Stimulated activated CD8-positive, alpha-beta memory T cell treated with anti-CD3 and anti-CD28 coated beads, Interleukin-2, amount 100 ng/mL, for 1 hour (primary cell): ENCODE measurements around the gene DENND1A.

Experiments used
- DNase-seq, 2 donors: peaks; one replicate each; pipeline ENCODE4 v3.0.0-alpha.2; 2020; ENCODE audit warnings: low read depth in 2 of 2

The DENND1A gene

DNA sequence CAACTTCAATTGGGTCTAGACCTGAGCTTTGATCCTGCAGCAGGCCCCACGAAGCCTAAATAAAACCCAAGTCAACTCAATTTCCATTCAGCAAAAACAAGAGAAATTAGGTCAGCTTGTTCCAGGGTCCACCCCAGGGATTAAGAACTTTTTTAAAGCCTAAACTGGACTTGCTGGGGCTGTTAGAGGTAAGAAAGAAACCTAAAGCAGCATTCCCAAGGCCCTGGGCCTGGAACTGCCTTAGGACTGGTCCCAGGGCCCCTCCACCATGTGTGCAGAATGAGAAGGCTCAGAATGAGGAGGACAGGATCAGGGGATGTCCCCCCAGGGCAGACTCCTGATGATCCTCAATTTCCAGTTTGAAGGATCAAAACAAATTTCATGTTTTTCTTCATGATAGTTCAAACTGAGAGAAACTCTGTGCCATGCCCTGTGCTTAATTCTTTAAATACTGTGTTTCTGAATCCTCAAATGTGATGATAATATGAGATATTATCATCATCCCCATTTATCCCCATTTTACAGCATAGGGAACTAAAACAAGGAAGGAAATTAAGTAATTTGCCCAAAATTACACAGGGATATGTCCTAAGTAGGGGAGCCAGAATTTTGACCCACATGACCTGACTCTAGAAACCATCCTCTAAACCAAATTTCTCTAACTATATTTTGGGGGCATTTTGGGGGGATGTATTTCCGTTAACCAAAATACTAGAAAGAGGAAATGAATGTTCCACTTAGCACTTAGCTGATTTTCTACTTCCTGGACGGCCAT is 64.5 kb downstream of the DENND1A start:
- DNase-seq = no peak

DNA sequence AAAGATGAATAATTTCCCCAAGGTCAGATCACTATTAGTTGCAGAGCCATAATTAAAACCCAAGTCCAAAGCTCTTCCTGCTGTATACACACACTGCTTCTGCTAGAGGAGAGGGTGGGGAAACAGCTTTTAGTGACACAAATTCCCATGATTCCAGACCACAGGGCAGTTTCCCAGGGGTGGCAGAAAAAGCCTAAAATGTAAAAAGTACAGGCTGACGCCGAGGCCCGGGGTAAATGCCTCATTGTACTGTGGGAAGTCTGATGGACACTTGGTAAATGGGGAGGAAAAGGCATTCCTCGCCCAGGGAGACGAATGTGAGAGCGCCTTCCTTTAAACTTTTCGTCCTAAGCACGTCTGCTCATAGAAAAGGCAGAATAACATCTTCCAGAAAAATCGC is 65.7 kb downstream of the DENND1A start:
- DNase-seq = no peak

DNA sequence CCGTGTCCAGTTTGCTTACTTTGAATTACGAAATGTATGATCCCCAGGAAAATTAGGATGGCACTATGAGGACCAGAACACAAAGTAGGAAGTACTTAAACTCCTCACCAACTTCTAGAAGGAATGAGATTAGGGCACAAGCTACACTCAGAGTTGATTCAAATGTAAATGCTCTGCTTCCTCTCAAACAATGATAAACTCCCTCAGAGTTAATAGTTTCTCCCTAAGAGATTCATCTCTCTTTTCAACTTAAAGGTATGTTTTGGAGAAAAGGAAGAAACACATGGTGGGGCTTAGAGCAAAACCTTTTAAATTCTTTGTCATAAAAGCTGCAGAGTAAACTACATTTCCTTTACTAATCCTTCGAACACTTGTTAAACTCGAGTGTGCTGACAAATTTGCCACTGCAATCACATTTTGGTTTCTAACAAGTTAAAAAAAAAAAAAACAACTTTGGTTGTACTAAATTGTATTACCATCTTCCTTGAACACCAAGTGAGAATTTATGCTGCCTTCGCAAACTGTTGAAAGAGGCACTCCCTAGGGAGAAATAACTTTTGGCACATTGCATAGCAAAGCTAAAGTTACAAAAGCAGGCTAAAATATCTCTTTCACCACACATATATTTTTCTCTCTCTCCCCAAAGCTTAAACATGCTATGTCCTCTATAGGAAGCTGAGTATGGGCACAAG is 66.6 kb downstream of the DENND1A start:
- no peak for DNase-seq

DNA sequence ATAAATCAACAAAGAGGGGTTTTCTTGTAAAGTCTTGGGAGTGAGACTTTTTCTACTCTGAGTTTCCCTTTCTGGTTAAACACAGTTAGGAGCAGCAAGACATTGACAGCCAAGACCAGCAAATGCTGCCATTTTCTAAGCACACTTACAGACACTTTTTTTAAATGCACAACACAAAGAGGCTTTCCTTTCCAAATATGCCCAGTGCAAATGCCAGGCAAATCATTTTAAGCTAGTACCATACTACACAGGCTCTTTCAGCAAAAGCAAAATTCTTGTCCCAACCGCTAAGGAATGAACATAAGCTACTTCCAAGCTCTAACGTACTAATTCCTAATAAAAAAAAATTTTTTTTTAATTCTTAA is 68.2 kb downstream of the DENND1A start:
- DNase-seq = no peak

DNA sequence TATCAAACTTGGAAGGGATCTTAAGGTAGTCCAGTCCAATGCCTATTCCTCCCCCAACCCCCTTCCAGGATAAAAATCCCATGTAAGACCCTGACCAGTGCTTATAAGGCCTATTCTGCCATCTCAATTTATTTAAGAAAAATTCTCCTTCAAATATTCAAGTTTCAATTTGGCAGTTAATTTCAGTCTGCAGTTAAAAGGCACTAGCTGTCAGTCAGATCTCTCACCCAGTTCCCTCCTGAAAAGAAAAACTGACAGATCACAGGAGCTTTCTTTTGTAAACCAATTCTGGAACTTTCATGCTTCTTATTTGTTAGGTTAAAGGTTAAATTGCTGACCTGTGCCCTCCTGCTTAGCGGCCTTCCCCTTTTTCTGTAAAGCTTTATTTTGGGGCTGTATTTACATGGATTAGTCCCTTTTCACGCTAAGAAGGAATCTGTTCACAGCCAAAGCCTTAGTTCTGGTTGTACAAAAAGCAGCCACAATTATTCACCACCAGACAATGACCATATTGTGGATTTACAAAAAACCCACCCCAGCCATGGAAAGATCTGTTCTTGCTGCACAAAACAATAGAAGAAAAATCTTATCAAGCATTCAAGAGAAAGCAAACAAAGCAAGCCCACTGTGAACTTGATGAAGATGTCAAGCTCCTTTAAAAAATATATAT is 68.7 kb downstream of the DENND1A start:
- DNase-seq = no peak

DNA sequence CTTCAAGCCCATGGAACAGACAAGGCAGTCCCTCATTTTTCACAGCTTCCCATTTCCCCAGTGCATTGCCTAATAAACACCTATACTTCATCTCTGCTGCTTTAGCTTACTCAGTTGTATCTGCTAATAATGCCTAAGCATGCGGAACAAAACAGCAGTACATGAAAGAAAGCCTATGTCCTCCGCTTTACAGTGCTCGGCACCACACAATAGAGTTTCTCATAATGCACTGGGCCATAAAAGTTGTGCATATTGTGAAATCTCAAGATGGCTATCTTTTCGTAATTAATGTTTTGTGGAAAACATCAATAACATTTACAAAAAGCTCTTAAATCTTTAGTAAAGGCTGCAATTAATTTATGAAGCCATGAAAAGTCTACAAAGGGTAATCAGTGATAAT is 69.3 kb downstream of the DENND1A start:
- DNase-seq = no peak

DNA sequence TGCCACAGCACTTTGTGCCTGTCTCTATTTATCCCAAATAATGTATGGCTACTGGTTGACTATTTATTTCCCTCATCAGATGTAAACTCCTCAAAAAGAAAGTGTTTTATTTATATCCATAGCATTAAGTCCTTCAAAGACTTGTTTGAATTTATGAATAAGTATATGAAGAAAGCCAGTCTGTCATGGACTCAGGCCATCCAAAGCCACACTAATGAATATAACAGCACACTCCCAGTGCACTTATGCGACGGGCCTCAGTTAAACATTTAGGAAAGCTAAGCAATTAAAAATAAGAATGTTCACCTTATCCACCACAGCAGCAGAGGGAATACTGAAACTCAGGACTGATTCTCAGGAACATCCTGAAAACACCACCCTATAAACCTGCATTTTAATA is 77.5 kb downstream of the DENND1A start:
- no peak for DNase-seq

DNA sequence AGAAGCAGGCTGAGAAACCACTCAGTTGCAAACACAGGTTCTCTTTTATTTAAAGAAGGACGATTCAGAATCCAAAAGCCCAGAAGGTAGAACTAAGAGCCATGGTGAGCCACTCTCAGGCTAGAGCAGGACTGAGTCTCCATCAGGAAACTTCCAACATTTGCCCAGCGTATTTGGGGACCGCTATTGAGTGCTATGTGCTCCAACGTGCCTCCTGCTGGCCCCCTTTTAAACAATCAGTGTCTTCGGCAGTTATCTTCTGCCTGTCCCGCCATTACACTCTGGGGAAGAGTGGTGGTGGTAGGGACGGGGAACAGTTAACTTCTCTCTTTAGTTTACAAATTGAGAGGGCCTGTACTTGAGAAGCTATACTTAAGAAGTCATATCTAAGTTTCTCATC is 78.1 kb downstream of the DENND1A start:
- DNase-seq = no peak

DNA sequence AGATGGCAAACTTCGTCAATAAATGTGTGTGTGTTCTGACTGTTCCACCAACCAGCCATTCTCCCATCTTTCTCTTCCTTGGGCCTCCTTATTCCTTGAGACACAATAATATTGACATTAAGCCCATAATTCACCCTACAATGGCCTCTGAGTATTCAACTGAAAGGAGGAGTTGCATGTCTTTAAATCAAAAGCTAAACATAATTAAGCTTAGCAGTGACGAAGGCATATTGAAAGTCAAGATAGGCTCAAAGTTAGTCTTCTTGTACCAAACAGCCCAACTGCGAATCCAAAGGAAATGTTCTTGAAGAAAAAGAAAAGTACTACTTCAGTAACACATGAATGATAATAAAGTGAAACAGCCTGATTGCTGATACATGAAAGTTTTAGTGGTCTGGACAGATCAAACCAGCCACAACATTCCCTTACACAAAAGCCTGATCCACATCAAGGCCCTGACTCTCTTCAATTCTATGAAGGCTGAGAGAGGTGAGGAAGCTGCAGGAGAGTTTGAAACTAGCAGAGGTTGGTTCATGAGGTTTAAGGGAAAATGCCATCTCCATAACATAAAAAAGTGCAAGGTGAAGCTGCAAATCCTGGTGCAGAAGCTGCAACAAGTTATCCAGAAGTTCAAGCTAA is 81.4 kb downstream of the DENND1A start:
- DNase-seq = no peak

DNA sequence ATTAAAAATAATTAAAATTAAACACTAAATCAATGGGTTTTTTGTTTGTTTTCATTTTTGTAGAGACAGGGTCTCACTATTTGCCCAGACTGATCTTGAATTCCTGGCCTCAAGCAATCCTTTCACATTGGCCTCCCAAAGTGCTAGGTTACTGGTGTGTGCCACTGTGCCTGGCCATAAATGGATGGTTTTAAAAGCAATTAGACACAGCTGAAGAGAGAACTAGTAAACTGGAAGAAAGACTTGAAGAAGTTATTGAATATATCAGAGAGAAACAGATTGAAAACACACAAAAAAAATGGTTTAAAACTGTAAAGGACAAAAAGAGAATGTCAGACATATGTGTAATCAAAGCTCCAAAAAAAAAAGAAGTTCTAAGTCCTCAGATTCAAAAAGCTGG is 83.0 kb downstream of the DENND1A start:
- no peak for DNase-seq

DNA sequence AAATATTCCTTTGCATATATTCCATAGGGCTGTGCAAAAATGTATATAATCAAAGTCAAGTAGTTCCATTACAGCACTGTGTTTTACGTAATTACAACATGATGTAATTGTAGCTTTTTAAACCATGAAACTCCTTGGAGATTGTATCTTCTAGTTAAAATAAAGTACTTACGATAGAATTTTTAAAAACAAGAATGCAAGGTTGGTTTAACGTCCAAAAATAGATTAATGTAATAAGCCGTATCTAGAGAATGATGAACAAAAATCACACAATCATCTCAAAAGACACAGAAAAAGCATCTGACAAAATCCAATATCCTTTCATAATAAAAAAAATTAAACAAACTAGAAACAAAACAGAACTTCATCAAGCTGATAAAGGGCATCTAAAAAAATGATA is 86.2 kb downstream of the DENND1A start:
- DNase-seq = no peak

DNA sequence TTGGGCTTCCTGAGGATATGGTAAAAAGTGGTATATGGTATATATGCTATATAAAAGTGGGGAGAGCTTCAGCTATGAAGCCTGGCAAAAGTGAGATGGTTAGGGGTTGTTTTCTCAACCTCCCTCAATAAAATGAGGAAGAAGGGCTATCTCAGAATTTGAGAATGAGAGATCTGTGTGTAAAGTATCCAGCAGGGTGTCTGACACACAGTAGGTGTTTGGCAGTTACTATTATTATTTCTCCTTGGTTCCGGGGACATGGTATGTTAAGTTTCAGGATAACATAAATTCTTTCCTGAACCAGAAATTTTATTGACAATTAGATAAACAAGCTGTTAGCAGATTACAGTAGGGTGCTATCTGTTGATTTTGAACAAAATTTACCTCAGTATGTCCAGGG is 94.1 kb downstream of the DENND1A start:
- no peak for DNase-seq

DNA sequence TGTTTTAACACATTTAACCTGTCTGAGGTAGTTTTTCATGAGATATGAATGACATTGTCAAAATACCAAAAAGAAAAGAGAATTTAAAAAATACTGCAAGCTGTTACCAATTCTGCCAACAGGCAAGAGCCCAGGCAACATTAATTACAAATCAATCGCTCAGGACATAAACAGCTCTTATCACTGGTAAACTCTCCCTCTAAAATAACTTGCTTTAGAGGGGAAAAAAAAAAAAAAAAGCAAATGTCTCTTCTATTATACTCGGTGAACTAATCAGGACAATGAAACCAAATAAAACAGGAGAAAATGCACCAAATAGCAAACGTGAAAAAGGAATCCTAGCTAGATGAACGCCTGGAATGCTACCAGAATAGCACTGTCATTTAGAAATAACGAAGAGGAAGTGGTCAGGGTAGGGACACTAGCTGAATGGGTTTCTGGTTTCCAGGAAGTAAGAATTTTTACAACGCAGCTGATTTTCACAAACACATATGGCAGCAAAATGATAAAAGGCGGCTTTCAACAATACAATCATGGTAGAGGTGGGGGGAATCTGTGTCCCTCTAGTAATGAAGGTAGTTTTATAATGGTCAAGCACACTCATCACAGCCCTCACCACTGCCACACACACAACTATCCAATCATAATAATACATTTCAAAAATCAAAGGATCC is 94.9 kb downstream of the DENND1A start:
- no peak for DNase-seq

DNA sequence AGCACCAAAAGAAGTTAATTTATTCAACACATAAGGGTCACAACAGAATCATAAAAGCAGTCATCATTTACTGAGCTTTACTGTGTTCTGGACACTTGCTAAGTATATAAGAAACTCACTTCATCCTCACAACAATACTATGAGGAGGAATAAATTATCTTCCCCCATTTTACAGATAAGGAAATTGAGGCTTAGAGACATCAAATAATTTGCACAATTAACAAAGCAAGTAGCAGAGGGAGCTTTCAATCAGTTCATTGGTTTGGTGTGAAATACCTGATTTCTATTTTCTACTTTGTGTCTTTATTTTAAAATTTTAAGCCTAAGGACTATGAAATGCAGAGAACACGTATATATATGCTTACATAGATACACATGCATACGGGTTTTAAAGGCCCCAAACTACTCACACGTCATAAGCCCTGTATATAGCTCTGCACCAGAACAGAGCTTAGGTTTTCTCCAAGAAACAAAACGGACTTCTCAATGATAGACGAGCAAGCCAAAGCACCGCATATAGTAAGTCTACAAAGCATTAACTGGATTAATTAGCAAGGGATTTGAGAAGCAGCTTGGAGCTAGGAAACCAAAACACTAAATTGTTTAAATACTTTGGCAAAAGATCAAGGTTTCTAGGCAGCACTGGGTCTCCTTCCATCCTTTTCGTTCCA is 95.6 kb downstream of the DENND1A start:
- no peak for DNase-seq

DNA sequence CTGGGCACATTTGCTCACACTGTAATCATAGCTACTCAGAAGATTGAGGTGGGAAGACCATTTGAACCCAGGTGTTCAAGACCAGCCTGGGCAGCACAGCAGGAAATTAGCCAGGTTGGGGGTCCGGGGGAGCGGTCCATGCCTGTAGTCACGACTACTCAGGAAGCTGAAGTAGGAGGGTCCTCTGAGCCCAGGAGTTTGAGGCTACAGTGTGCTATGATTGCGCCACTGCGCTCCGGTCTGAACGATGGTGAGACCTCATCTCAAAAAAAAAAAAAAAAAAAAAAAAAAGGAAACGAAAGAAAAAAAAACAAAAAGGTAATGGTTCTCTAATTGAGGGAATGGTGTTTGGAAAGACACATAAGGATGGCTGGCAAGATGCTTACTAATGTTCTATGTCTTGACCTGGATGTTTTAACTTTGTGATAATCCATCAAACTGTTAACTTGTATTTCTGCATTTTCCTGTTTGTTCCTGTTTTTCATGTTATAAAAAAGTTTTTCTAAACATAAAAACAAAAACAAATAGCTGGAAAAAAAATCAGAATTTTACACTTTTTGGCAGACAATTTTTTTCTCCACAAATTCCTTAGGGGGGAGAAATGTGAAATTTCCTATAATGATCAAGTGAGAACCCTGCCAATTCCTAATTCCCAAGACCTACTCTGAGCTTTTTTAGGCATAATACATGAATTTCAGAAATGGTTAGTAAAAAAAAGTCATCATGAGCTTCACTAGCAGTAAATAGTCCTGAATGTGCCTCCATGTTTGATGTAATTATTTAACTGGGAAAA is 96.9 kb downstream of the DENND1A start:
- no peak for DNase-seq

DNA sequence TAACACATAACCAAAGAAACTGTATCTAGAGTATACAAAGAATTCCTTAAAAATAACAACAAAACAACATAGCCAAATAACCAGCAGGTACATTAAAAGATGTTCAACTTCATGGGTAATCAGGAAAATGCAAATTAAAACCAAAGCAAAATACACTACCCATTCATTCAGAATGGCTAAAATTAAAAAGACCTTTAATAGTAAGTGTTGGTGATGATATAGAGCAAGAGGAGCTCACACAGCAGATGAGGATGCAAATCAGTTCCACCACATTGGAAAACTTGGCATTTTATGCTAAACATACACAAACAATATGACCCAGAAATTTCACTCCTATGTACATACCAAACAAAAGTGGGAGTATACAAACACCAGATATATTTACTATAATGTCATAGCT is 97.8 kb downstream of the DENND1A start:
- no peak for DNase-seq

DNA sequence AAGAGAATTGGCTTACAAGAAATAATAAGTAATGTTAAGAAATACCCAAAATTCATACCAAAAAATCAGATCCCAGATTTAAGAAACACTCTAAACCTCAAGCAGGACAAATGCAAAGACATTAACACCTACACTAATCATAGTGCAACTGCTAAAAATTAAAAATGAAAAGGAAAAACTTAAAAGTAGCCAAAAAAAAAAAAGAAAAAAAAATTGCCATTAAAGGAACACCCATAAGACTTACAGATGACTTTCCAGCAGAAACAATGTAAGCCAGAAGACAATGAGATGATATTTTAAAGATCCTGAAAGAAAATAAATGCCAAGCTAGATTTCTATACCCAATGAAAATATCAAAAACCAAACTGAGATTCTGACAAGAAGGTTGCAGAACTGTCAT is 101.5 kb downstream of the DENND1A start:
- DNase-seq = no peak

DNA sequence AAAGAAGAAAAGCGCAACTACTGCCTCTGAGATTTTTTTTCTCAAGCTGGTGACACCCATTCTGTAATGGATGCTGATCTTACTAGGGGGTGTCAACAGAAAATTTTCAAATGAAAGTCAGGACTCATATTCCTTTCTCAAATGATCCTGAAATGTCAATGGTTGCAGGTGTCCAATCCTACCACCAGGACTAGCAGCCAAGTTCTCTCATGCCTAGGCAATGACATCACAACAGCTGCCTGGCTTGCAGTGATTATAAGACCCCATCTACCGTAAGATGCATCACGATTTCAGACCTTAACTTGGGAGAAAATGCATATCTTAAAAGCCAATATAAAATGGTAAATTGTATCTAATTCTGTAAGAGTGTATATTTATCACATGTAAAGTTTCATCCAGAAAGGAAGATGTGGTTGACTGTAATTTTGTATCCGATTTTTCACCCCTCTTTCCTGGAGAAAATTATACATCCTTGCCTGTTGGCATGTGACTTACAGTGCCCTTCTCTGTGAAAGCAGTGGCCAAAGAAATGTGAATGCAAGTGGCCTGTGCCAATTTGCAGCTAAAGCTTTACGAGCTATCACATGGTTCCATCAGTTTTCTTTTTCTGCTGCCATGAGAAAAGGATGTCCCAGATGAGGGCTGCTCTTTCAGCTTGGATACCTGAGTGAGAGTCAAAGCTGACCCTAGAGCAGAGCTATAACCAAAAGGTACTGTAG is 104.4 kb downstream of the DENND1A start:
- DNase-seq = no peak

DNA sequence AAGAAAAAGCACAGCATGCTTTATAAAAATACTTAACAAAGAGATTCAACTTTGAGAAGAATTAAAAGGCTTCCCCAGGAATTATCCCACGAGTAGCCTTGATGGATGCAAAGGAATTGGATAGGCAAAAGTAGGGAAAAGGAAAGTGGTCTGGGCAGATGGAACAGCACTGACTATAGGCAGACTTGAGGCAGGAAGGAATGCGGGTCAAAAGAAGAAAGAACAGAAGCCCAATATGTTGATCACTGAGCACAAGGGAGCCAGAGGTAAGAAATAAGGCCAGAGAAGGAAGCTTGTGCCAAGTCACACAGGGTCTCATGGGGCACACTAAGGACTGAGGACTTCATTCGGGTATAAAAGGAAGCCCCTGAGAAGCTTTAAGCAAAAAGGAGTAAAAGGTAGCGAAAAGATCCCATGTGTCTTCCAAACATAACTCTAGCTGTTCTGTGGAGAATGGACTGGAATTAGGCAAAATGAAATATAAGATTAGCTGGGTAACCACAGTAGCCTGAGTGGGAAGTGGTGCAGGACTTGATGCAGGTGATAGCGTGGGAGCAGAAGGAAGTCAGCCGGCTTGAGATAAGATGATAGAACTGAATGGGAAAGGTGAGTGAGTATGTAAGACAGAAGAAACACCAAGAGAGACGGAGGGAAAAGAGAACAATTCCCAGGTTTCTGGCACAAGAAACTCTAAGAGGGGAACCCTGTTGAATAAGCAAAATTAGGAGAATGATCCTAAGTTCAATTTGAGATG is 106.6 kb downstream of the DENND1A start:
- no peak for DNase-seq
